Mammary epithelial cell (primary cell): ENCODE measurements around the gene PLPPR5.

Experiments
- CTCF ChIP-seq, 2 donors: IDR thresholded peaks in 1 of 2; conservative IDR thresholded peaks in 1 of 2; 2 replicates each; pipeline ENCODE4 v1.5.1; 2011 to 2012; ENCODE audit warnings: inconsistent platforms in 2 of 2, low read length in 2 of 2, mild to moderate bottlenecking in 2 of 2, control low read depth in 1 of 2, low read depth in 1 of 2; ENCODE audit not compliant: insufficient read depth in 1 of 2; ENCODE audit errors: extremely low read depth in 1 of 2
- EZH2 ChIP-seq: IDR thresholded peaks from 2 replicates; pipeline ENCODE4 v1.6.1; 2012; ENCODE audit warnings: low read length, inconsistent platforms, borderline replicate concordance

DNA sequence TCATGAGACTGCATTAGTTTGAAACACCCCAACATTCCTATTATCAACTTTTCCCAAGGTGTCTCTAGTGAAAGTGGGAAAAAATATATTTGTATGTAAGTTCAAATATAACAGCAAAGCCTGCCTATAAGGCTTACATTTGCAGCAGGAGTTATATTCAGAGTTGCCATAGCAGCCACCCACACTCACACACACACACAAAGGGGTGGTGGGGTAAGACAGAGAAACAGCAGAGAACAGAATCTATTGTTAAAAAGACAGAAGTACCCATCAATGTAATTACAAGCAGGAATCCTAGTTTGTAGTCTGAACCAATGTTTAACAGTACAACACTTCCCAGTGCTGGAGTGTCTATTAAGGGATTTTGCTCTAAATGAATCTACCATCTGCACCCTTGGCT lies 55.0 kb downstream of the PLPPR5 start:
- TF ChIP-seq CTCF (conservative IDR thresholded peaks at IDR 0.05 in 1 of 2, IDR thresholded peaks at IDR 0.05 in 1 of 2; ENCODE audit: extremely low read depth in 1 of 2, insufficient read depth in 1 of 2, low read depth in 1 of 2, low read length in 2 of 2) (no peak), EZH2 (no peak)
